HG02981 (cell line): ENCODE measurements around the gene NOX3.

Experiments used
- ATAC-seq: cut with Tn5 transposase; IDR thresholded peaks from one replicate; pipeline ENCODE4 v1.9.1; 2021; ENCODE audit warnings: mild to moderate bottlenecking, moderate library complexity; ENCODE audit not compliant: unreplicated experiment

The NOX3 gene

GRCh38 chr6:155434829-155435423 is 20.7 kb downstream of the NOX3 start:
- no peak for ATAC-seq

GRCh38 chr6:155434096-155434495 is 21.5 kb downstream of the NOX3 start:
- ATAC-seq = no peak

- ATAC-seq = no peak
Measured at GRCh38 chr6:155432293-155432692, 23.3 kb downstream of the NOX3 start.

- ATAC-seq = no peak
Measured at GRCh38 chr6:155429321-155429893, 26.2 kb downstream of the NOX3 start.

- ATAC-seq = no peak
Measured at GRCh38 chr6:155426408-155426945, 29.2 kb downstream of the NOX3 start.

- no peak for ATAC-seq
Measured at GRCh38 chr6:155424181-155424580, 31.5 kb downstream of the NOX3 start.

GRCh38 chr6:155422635-155423034 is 33.0 kb downstream of the NOX3 start:
- no peak for ATAC-seq

- no peak for ATAC-seq
Measured at GRCh38 chr6:155420492-155420891, 35.1 kb downstream of the NOX3 start.

- no peak for ATAC-seq
Measured at GRCh38 chr6:155419161-155419560, 36.5 kb downstream of the NOX3 start.

GRCh38 chr6:155418017-155418761 is 37.5 kb downstream of the NOX3 start:
- peak; percentile 66 for ATAC-seq

- no peak for ATAC-seq
Measured at GRCh38 chr6:155417454-155417853, 38.2 kb downstream of the NOX3 start.

GRCh38 chr6:155415953-155416352 is 39.7 kb downstream of the NOX3 start:
- no peak for ATAC-seq

- no peak for ATAC-seq
Measured at GRCh38 chr6:155414049-155414448, 41.6 kb downstream of the NOX3 start.

- ATAC-seq = no peak
Measured at GRCh38 chr6:155412335-155412734, 43.3 kb downstream of the NOX3 start.

- ATAC-seq = no peak
Measured at GRCh38 chr6:155411154-155412052, 44.2 kb downstream of the NOX3 start.

- no peak for ATAC-seq
Measured at GRCh38 chr6:155409391-155409790, 46.2 kb downstream of the NOX3 start.

GRCh38 chr6:155408981-155409380 is 46.7 kb downstream of the NOX3 start:
- ATAC-seq = no peak

- ATAC-seq = no peak
Measured at GRCh38 chr6:155408231-155408630, 47.4 kb downstream of the NOX3 start.

- ATAC-seq = no peak
Measured at GRCh38 chr6:155406801-155407200, 48.8 kb downstream of the NOX3 start.

GRCh38 chr6:155404937-155405336 is 50.7 kb downstream of the NOX3 start:
- ATAC-seq = no peak
